OCI-LY7 (cell line): Measurements from ENCODE around the gene RSBN1.

ENCODE experiments used
- EZH2phosphoT487 ChIP-seq: fragments of 200-600 bp; sonication (generic); IDR thresholded peaks from 2 replicates; pipeline ENCODE4 v1.6.1; 2018; ENCODE audit warnings: low read depth, borderline replicate concordance, mild to moderate bottlenecking, mixed run types, antibody characterized with exemption, low read length, moderate library complexity, mixed read lengths
- TF ChIP-seq, protein P1 (sequence below): fragments of 200-600 bp; sonication (generic); conservative IDR thresholded peaks from 2 replicates; pipeline ENCODE4 v1.5.1; 2014; ENCODE audit warnings: mild to moderate bottlenecking, antibody characterized with exemption, low read length, moderate library complexity, mixed read lengths

DNA sequence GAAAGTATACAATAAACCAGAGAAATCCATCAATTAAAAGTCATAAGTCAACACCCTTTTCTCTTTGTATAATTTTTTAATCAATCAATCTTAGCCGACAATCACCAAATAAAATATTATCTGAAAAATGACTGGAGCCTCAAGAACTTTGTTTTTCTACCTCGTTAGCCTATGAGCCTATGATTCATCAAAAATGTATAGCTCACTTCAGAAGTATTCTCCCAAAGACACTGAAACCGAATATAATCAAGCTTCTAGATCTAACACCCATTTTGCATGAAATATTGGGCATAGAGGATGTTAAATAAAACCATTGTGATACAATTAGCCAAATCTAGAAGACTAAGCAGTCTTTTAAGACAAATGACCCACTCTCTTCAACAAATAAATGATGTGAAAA lies 17.8 kb upstream of the RSBN1 start:
- TF ChIP-seq, protein P1, sequence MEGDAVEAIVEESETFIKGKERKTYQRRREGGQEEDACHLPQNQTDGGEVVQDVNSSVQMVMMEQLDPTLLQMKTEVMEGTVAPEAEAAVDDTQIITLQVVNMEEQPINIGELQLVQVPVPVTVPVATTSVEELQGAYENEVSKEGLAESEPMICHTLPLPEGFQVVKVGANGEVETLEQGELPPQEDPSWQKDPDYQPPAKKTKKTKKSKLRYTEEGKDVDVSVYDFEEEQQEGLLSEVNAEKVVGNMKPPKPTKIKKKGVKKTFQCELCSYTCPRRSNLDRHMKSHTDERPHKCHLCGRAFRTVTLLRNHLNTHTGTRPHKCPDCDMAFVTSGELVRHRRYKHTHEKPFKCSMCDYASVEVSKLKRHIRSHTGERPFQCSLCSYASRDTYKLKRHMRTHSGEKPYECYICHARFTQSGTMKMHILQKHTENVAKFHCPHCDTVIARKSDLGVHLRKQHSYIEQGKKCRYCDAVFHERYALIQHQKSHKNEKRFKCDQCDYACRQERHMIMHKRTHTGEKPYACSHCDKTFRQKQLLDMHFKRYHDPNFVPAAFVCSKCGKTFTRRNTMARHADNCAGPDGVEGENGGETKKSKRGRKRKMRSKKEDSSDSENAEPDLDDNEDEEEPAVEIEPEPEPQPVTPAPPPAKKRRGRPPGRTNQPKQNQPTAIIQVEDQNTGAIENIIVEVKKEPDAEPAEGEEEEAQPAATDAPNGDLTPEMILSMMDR = no peak
- TF ChIP-seq EZH2phosphoT487 = no peak
